ENCODE measurements around the gene CEMP1.

CEMP1 gene

DNA sequence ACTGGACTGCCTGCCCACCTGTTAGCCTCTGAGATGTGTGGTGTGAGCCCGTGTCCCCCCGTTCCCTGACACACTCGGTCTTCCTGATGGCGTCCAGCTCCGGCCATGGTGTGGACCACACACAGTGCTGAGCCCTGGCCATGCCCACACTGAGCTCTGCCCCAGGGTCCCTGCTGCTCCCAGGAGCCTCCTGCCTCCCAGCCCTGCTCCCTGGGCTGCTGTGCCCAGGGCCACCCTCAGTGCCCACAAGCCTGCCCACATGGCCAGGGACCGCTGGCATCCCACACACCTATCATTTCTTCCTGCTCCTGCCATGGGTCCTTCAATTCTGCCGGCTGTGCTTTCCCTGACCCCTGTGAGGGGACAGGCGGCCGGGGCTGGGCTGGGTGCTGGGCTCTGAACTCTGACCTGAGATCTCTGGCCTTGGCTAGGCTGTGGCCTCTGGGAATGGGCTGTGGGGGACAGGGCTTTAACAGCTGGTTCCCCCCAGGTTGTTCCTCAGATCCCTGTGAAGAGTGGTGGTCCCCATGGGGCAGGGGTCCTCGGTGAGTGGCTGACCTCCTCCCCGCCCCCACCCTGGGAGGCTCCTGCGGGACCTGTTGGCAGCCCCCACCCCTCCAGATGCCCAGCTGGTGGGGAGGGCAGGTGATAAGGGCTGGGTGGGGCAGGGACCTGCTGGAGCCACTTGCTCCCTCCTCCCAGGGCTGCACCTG lies 4.0 kb downstream of the CEMP1 start:
- H3K4me1 ChIP-seq (ENCODE audit: control insufficient read depth, low read depth, low read length): peaks cover 2% of the 10 kb centered on the region
- no peak overlapping the region for H3K27ac ChIP-seq (ENCODE audit: low read depth, low read length)
- H3K79me2 ChIP-seq (ENCODE audit: control insufficient read depth, insufficient read depth, low read length): no peaks in the 10 kb centered on the region
- no peak for DNase-seq
- H2BK120ac ChIP-seq (ENCODE audit: low read depth, low read length): no peak overlapping the region
- no peak overlapping the region for H4K5ac ChIP-seq (ENCODE audit: low read length)
- no peak overlapping the region for H3K9ac ChIP-seq (ENCODE audit: low read length)
- no peak overlapping the region for H3K23ac ChIP-seq (ENCODE audit: low read length)
- no peaks in the 10 kb centered on the region for H3K27me3 ChIP-seq (ENCODE audit: insufficient read depth, low read length, poor library complexity)
- H3K4ac ChIP-seq (ENCODE audit: low read depth, low read length): no peak overlapping the region
- no peak overlapping the region for H4K8ac ChIP-seq (ENCODE audit: low read depth, low read length)
- WGBS (ENCODE audit: extremely low coverage, insufficient coverage, low lambda C conversion rate): no CpG with 5 or more reads among the region's 12 CpGs
- no peak overlapping the region for H3K56ac ChIP-seq (ENCODE audit: low read length)
- H2BK15ac ChIP-seq (replicated peaks; ENCODE audit: low read depth): no peak overlapping the region
- no peak overlapping the region for H3K4me3 ChIP-seq (ENCODE audit: low read length)
- H3K18ac ChIP-seq (ENCODE audit: low read length): no peak overlapping the region
- H3K36me3 ChIP-seq (ENCODE audit: control insufficient read depth, insufficient read depth, low read length): peaks cover 2% of the 10 kb centered on the region
- H2BK5ac ChIP-seq (ENCODE audit: low read length): no peak overlapping the region
- H3K79me1 ChIP-seq (ENCODE audit: low read length): no peaks in the 10 kb centered on the region
- no peak overlapping the region for H3K4me2 ChIP-seq (ENCODE audit: low read length)
- H2AK5ac ChIP-seq (ENCODE audit: low read length): no peak overlapping the region

DNA sequence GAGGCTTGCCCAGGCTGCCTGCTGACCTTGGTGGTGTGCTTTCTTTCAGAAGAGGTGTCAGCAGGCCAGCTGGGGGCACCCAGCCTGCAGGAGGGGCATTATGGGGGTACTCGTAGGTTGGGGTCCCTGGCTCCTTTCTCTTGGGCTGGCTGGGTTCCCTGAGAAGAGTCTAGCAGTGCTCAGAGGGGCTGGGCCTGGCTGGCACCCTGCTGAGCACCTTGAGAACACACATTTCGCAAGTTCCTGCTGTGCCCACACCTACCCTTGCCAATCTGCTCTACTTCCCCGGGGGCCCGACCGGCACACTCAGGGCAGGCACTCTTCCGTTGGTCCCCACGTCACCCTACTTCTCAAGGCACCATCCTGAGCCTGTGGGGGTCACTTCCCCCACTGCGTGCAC lies 5.1 kb downstream of the CEMP1 start:
- no peaks in the 10 kb centered on the region for H3K79me2 ChIP-seq (ENCODE audit: control insufficient read depth, insufficient read depth, low read length)
- no peak overlapping the region for H2BK120ac ChIP-seq (ENCODE audit: low read depth, low read length)
- no peak overlapping the region for H3K27ac ChIP-seq (ENCODE audit: low read depth, low read length)
- no peak overlapping the region for H4K8ac ChIP-seq (ENCODE audit: low read depth, low read length)
- no peak overlapping the region for H3K56ac ChIP-seq (ENCODE audit: low read length)
- H3K79me1 ChIP-seq (ENCODE audit: low read length): peaks cover 2% of the 10 kb centered on the region
- no peak for DNase-seq
- H3K27me3 ChIP-seq (ENCODE audit: insufficient read depth, low read length, poor library complexity): no peaks in the 10 kb centered on the region
- WGBS (ENCODE audit: extremely low coverage, insufficient coverage, low lambda C conversion rate): no CpG with 5 or more reads among the region's 8 CpGs
- no peak overlapping the region for H3K23ac ChIP-seq (ENCODE audit: low read length)
- no peak overlapping the region for H2AK5ac ChIP-seq (ENCODE audit: low read length)
- H2BK15ac ChIP-seq (replicated peaks; ENCODE audit: low read depth): no peak overlapping the region
- H3K4ac ChIP-seq (ENCODE audit: low read depth, low read length): no peak overlapping the region
- H3K18ac ChIP-seq (ENCODE audit: low read length): no peak overlapping the region
- H3K4me1 ChIP-seq (ENCODE audit: control insufficient read depth, low read depth, low read length): no peaks in the 10 kb centered on the region
- no peak overlapping the region for H3K4me3 ChIP-seq (ENCODE audit: low read length)
- H3K4me2 ChIP-seq (ENCODE audit: low read length): no peak overlapping the region
- no peak overlapping the region for H2BK5ac ChIP-seq (ENCODE audit: low read length)
- no peak overlapping the region for H3K9ac ChIP-seq (ENCODE audit: low read length)
- no peak overlapping the region for H4K5ac ChIP-seq (ENCODE audit: low read length)
- peaks cover 2% of the 10 kb centered on the region for H3K36me3 ChIP-seq (ENCODE audit: control insufficient read depth, insufficient read depth, low read length)

DNA sequence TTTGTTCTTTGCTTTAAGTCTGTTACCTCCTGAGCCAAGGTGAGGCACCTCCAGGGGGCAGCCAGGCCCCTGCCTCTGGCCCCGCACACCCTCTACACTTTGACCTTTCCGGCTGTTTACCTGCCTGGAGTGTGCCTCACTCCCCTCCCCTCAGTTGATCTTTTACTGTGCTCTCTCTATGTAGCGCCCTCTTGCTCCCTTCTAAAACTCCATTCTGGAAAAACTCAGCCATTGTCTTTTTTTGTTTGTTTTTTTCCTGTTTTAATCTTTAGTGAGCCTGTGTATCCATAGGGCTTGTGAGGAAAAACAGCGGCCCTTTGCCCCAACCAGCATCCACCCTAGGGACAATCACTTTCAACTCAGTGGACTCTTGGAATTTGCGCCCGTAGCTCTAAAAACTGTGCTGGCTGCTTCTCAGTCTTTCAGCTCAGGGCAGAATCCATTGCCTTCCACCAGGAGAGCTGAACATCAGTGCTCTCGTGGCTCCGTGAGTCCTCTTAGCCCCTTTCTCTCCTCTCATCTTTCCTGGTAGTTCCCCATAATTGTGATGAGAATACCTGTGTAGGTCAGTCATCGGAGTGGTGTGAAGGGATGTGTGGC lies 6.8 kb downstream of the CEMP1 start:
- H4K8ac ChIP-seq (ENCODE audit: low read depth, low read length): no peak overlapping the region
- H3K56ac ChIP-seq (ENCODE audit: low read length): no peak overlapping the region
- no peak for DNase-seq
- H3K18ac ChIP-seq (ENCODE audit: low read length): no peak overlapping the region
- H3K4ac ChIP-seq (ENCODE audit: low read depth, low read length): no peak overlapping the region
- H3K23ac ChIP-seq (ENCODE audit: low read length): no peak overlapping the region
- peaks cover 2% of the 10 kb centered on the region for H3K36me3 ChIP-seq (ENCODE audit: control insufficient read depth, insufficient read depth, low read length)
- H2BK120ac ChIP-seq (ENCODE audit: low read depth, low read length): no peak overlapping the region
- H4K5ac ChIP-seq (ENCODE audit: low read length): no peak overlapping the region
- H3K79me2 ChIP-seq (ENCODE audit: control insufficient read depth, insufficient read depth, low read length): no peaks in the 10 kb centered on the region
- no CpG with 5 or more reads among the region's 9 CpGs for WGBS (ENCODE audit: extremely low coverage, insufficient coverage, low lambda C conversion rate)
- no peak overlapping the region for H3K4me2 ChIP-seq (ENCODE audit: low read length)
- H2AK5ac ChIP-seq (ENCODE audit: low read length): no peak overlapping the region
- no peaks in the 10 kb centered on the region for H3K27me3 ChIP-seq (ENCODE audit: insufficient read depth, low read length, poor library complexity)
- H3K79me1 ChIP-seq (ENCODE audit: low read length): peaks cover 3% of the 10 kb centered on the region
- no peak overlapping the region for H2BK5ac ChIP-seq (ENCODE audit: low read length)
- no peak overlapping the region for H3K27ac ChIP-seq (ENCODE audit: low read depth, low read length)
- no peak overlapping the region for H2BK15ac ChIP-seq (replicated peaks; ENCODE audit: low read depth)
- H3K4me1 ChIP-seq (ENCODE audit: control insufficient read depth, low read depth, low read length): no peaks in the 10 kb centered on the region
- H3K4me3 ChIP-seq (ENCODE audit: low read length): no peak overlapping the region
- H3K9ac ChIP-seq (ENCODE audit: low read length): no peak overlapping the region

DNA sequence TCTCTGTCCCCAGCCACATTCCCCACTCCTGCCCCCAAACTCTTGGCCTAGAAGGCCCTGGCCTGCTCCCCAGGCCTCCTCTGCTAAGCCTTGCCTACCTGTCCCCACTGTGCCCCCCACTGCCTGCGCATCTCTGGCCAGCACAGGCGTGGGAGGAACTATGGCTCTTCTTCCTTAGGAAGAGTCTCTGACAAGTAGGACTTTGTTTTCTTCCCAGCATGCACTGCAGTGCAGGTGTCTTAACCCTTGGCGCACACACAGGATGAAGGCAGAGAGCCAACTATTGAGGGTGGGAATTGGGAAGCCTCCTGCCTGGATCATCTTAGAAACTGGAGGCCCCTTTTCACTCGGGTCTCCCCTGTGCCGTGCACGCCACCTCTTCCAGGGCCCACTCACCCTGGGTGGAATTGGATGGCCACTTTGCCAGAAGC lies 7.4 kb downstream of the CEMP1 start:
- WGBS (ENCODE audit: extremely low coverage, insufficient coverage, low lambda C conversion rate): no CpG with 5 or more reads among the region's 6 CpGs
- no peak overlapping the region for H3K9ac ChIP-seq (ENCODE audit: low read length)
- H4K8ac ChIP-seq (ENCODE audit: low read depth, low read length): no peak overlapping the region
- H3K27ac ChIP-seq (ENCODE audit: low read depth, low read length): no peak overlapping the region
- H3K4me2 ChIP-seq (ENCODE audit: low read length): no peak overlapping the region
- DNase-seq: no peak
- no peaks in the 10 kb centered on the region for H3K4me1 ChIP-seq (ENCODE audit: control insufficient read depth, low read depth, low read length)
- no peak overlapping the region for H2AK5ac ChIP-seq (ENCODE audit: low read length)
- H3K27me3 ChIP-seq (ENCODE audit: insufficient read depth, low read length, poor library complexity): no peaks in the 10 kb centered on the region
- H3K79me2 ChIP-seq (ENCODE audit: control insufficient read depth, insufficient read depth, low read length): peaks cover 5% of the 10 kb centered on the region
- no peak overlapping the region for H3K56ac ChIP-seq (ENCODE audit: low read length)
- H2BK120ac ChIP-seq (ENCODE audit: low read depth, low read length): no peak overlapping the region
- no peak overlapping the region for H3K23ac ChIP-seq (ENCODE audit: low read length)
- no peak overlapping the region for H3K4ac ChIP-seq (ENCODE audit: low read depth, low read length)
- H3K4me3 ChIP-seq (ENCODE audit: low read length): no peak overlapping the region
- no peak overlapping the region for H2BK5ac ChIP-seq (ENCODE audit: low read length)
- H3K18ac ChIP-seq (ENCODE audit: low read length): no peak overlapping the region
- H3K79me1 ChIP-seq (ENCODE audit: low read length): peaks cover 3% of the 10 kb centered on the region
- no peak overlapping the region for H4K5ac ChIP-seq (ENCODE audit: low read length)
- H2BK15ac ChIP-seq (replicated peaks; ENCODE audit: low read depth): no peak overlapping the region
- H3K36me3 ChIP-seq (ENCODE audit: control insufficient read depth, insufficient read depth, low read length): peaks cover 2% of the 10 kb centered on the region

DNA sequence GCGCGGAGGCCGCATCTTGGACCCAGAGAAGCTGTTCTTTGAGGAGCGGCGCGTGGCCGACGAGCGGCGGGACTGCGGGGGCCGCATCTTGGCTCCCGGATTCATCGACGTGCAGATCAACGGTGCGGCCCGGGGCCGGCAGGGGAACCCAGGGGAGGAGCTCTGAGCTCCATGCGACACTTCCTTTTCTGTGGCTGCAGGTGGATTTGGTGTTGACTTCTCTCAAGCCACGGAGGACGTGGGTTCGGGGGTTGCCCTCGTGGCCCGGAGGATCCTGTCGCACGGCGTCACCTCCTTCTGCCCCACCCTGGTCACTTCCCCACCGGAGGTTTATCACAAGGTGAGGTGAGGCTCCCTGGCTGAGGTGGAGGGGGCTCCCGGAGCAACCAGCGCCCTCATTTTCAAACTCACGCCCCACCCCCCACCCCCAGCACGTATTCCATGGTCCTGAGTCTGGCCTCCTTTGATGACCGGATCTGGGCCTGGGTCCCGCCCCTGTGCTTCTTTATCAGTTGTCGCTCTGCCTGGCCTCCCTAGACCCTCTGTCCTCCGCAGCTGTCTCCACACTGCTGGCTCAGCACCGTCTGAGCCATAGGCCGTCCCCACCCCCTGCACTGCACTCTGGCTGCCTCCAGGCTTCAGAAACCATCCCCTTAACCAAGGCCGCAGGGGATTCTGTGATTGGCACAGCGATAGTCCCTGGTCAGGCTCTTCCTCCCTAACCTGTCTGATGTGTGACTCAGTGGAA lies 10.2 kb downstream of the CEMP1 start:
- Histone ChIP-seq H2BK120ac (ENCODE audit: low read depth, low read length) (no peak overlapping the region), H3K18ac (ENCODE audit: low read length) (no peak overlapping the region), H3K36me3 (ENCODE audit: control insufficient read depth, insufficient read depth, low read length) (no peaks in the 10 kb centered on the region), H3K79me2 (ENCODE audit: control insufficient read depth, insufficient read depth, low read length) (peaks cover 33% of the 10 kb centered on the region), H3K4me1 (ENCODE audit: control insufficient read depth, low read depth, low read length) (no peaks in the 10 kb centered on the region), H2BK15ac (replicated peaks; ENCODE audit: low read depth) (no peak overlapping the region), H2BK5ac (ENCODE audit: low read length) (no peak overlapping the region), H3K27ac (ENCODE audit: low read depth, low read length) (no peak overlapping the region), H3K23ac (ENCODE audit: low read length) (no peak overlapping the region), H4K5ac (ENCODE audit: low read length) (no peak overlapping the region), H4K8ac (ENCODE audit: low read depth, low read length) (no peak overlapping the region), H3K27me3 (ENCODE audit: insufficient read depth, low read length, poor library complexity) (no peaks in the 10 kb centered on the region), H3K79me1 (ENCODE audit: low read length) (peaks cover 10% of the 10 kb centered on the region), H2AK5ac (ENCODE audit: low read length) (no peak overlapping the region), H3K9ac (ENCODE audit: low read length) (peak overlapping the region; percentile 85), H3K56ac (ENCODE audit: low read length) (peak overlapping the region; percentile 82), H3K4me3 (ENCODE audit: low read length) (peak overlapping the region; percentile 65), H3K4ac (ENCODE audit: low read depth, low read length) (peak overlapping the region; percentile 56), H3K4me2 (ENCODE audit: low read length) (peak overlapping the region; percentile 81)
- no CpG with 5 or more reads among the region's 41 CpGs for WGBS (ENCODE audit: extremely low coverage, insufficient coverage, low lambda C conversion rate)
- DNase-seq: peak; percentile 68
